ENCODE results near the gene ZNF74. TPM values are rescaled to one million over a fixed set of nuclear protein-coding genes. Genes with fewer than 3 reads are reported as not detected.

Gene ZNF74
- total RNA-seq, 1 donor from 2014 or later = 8.5 TPM

GRCh38 chr22:20433191-20433590 lies 39.2 kb downstream of the ZNF74 start:
- DNase-seq = no peak

- no peak for DNase-seq
These were observed 39.8 kb downstream of the ZNF74 start for GRCh38 chr22:20433686-20434241.

GRCh38 chr22:20434264-20434751 lies 40.4 kb downstream of the ZNF74 start:
- DNase-seq = no peak

GRCh38 chr22:20434773-20435172 lies 40.8 kb downstream of the ZNF74 start:
- no peak for DNase-seq

- DNase-seq = no peak
These were observed 41.7 kb downstream of the ZNF74 start for GRCh38 chr22:20435436-20436306.

GRCh38 chr22:20436307-20436767 lies 42.4 kb downstream of the ZNF74 start:
- no peak for DNase-seq

GRCh38 chr22:20436768-20437612 lies 43.0 kb downstream of the ZNF74 start:
- DNase-seq = no peak

GRCh38 chr22:20437613-20438426 lies 43.9 kb downstream of the ZNF74 start, which contains the start of gene SCARF2:
SCARF2 (minus strand) TSS chr22:20437825; CDS start chr22:20437754, 71 bp downstream.
- DNase-seq = peak; percentile 67

- DNase-seq = no peak
These were observed 44.4 kb downstream of the ZNF74 start for GRCh38 chr22:20438427-20438677.

GRCh38 chr22:20438678-20439492 lies 44.9 kb downstream of the ZNF74 start:
- DNase-seq = no peak

- no peak for DNase-seq
These were observed 45.6 kb downstream of the ZNF74 start for GRCh38 chr22:20439556-20439927.

GRCh38 chr22:20439928-20440575 lies 46.1 kb downstream of the ZNF74 start:
- DNase-seq = no peak

- DNase-seq = no peak
These were observed 47.0 kb downstream of the ZNF74 start for GRCh38 chr22:20440637-20441591.

GRCh38 chr22:20441631-20442484 lies 47.9 kb downstream of the ZNF74 start:
- DNase-seq = peak; percentile 13

GRCh38 chr22:20442485-20443284 lies 48.7 kb downstream of the ZNF74 start:
- DNase-seq = no peak

GRCh38 chr22:20444325-20444724 lies 50.4 kb downstream of the ZNF74 start:
- no peak for DNase-seq

GRCh38 chr22:20446383-20446970 lies 52.5 kb downstream of the ZNF74 start:
- no peak for DNase-seq
